ENCODE data around the gene ASPHD1. TPM values are rescaled to one million over a fixed set of nuclear protein-coding genes. Genes with fewer than 3 reads are reported as not detected.

The ASPHD1 gene
- total and polyA plus RNA-seq, 2 of the 8 experiments (the other 6 are each of a cell fraction or from before 2014, with no cell fraction given) = 14.5 to 18.6 TPM

DNA sequence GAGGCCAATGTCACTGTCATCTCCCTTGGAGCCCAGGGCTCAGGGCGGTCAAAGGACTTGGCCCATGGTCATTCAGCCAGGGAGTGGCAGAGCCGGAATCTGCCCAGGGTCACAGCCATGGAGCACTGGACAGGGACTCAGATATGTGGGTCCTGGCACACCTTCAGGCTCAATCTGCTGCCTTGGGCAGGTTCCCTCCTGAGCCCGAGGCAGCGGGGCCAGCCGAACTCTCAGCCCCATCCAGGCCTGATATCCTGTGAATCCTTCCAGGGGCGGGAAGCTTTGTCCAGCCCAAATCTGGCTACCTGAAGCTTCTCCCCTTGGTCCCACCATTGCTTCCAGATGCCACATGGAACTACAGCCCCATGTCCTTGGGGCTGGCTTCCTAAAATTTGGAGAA lies 25.1 kb upstream of the ASPHD1 start (continued):
- no peak for TF ChIP-seq CHD7 (IDR thresholded peaks at IDR 0.05; ENCODE audit: insufficient replicate concordance, low read length)
- TF ChIP-seq USF2 (IDR thresholded peaks at IDR 0.05; ENCODE audit: low read length) = no peak
- no peak for TF ChIP-seq TCF12 (IDR thresholded peaks at IDR 0.05; ENCODE audit: low read depth, low read length)
- TF ChIP-seq CEBPB (IDR thresholded peaks at IDR 0.05; ENCODE audit: low read depth, low read length) = no peak
- no peak for TF ChIP-seq KDM1A (IDR thresholded peaks at IDR 0.05; ENCODE audit: borderline replicate concordance, low read length)
- TF ChIP-seq NANOG (IDR thresholded peaks at IDR 0.05; ENCODE audit: insufficient read depth, low read depth, low read length, poor library complexity, severe bottlenecking) = no peak
- TF ChIP-seq KDM5A (IDR thresholded peaks at IDR 0.05; ENCODE audit: low read length) = no peak
- no peak for TF ChIP-seq RXRA (IDR thresholded peaks at IDR 0.05; ENCODE audit: insufficient read depth, low read depth, low read length)
- TF ChIP-seq PHF8 (conservative IDR thresholded peaks at IDR 0.05; ENCODE audit: low read depth, low read length) = no peak

Data from H1 (cell line).